H1 (cell line): ENCODE results near the gene GABARAPL1. TPM values are rescaled to one million over a fixed set of nuclear protein-coding genes. Genes with fewer than 3 reads are reported as not detected.
A peak's percentile ranks its signal among the peaks of the same experiment; 100 is the strongest.

ENCODE experiments used
- CTCF ChIA-PET: fragments of 300-600 bp; sonication (Branson Sonifier 250); formaldehyde crosslinking; loops from one replicate; lab custom pipeline; 2021; ENCODE audit not compliant: partially characterized antibody; lab: Charles Lee
- POLR2A ChIA-PET: fragments of 300-600 bp; sonication (Branson Sonifier 250); formaldehyde crosslinking; loops from one replicate; lab custom pipeline; 2021; ENCODE audit warnings: inconsistent platforms; ENCODE audit not compliant: partially characterized antibody; lab: Charles Lee
- DNase-seq, 2 experiments: peaks; one replicate each; pipeline versions ENCODE4 v3.0.0 to v3.0.0-alpha.2; 2010 to 2022; ENCODE audit warnings: low spot score in 2 of 2, low read depth in 1 of 2, mixed read lengths in 1 of 2
- FAIRE-seq: peaks from 2 replicates; lab custom pipeline; 2011; peaks lifted over from hg19 to GRCh38; lab: Jason Lieb, UNC
- H2AFZ ChIP-seq: 2 replicates; pipeline ENCODE4 v1.8.1; 2012; ENCODE audit warnings: low read length, inconsistent platforms
- H2AK5ac ChIP-seq: 2 replicates; pipeline ENCODE4 v1.6.1; 2013; ENCODE audit warnings: low read depth, low read length
- H2BK120ac ChIP-seq: replicated peaks from 2 replicates; pipeline ENCODE3; 2013; ENCODE audit warnings: low read depth, low read length, inconsistent platforms
- H2BK12ac ChIP-seq: 2 replicates; pipeline ENCODE4 v1.6.1; 2013; ENCODE audit warnings: low read depth, low read length
- H2BK15ac ChIP-seq: 2 replicates; pipeline ENCODE4 v1.6.1; 2013; ENCODE audit warnings: low read length
- H2BK20ac ChIP-seq: 2 replicates; pipeline ENCODE4 v1.6.1; 2013; ENCODE audit warnings: low read length
- H2BK5ac ChIP-seq: 2 replicates; pipeline ENCODE4 v1.6.1; 2013; ENCODE audit warnings: low read depth, low read length
- H3K14ac ChIP-seq: 2 replicates; pipeline ENCODE4 v1.6.1; 2013; ENCODE audit warnings: inconsistent platforms; ENCODE audit not compliant: insufficient read length
- H3K18ac ChIP-seq: 2 replicates; pipeline ENCODE4 v1.6.1; 2013; ENCODE audit warnings: low read length; ENCODE audit errors: extremely low read depth
- H3K23ac ChIP-seq: 2 replicates; pipeline ENCODE4 v1.6.1; 2013; ENCODE audit warnings: inconsistent platforms; ENCODE audit not compliant: insufficient read length
- H3K23me2 ChIP-seq: 2 replicates; pipeline ENCODE4 v1.6.1; 2013; ENCODE audit warnings: low read depth, low read length
- H3K27ac ChIP-seq: 2 replicates; pipeline ENCODE4 v1.6.1; 2011; ENCODE audit warnings: low read depth, low read length, inconsistent platforms
- H3K27me3 ChIP-seq, 4 experiments: replicated peaks in 1 of 4; 1 replicate in 1 of 4; 2 replicates in 3 of 4; pipeline versions ENCODE4 v1.6.1 to v1.8.1; 2011 to 2013; ENCODE audit warnings: low read length in 3 of 4, mild to moderate bottlenecking in 3 of 4, inconsistent platforms in 2 of 4, mixed read lengths in 2 of 4, moderate library complexity in 1 of 4; ENCODE audit not compliant: control insufficient read depth in 3 of 4, insufficient read depth in 3 of 4; ENCODE audit errors: extremely low read depth in 1 of 4
- H3K36me3 ChIP-seq, 4 experiments: 2 replicates each; pipeline versions ENCODE4 v1.6.1 to v1.8.1; 2011 to 2013; ENCODE audit warnings: mild to moderate bottlenecking in 4 of 4, low read length in 3 of 4, moderate library complexity in 2 of 4, control low read depth in 1 of 4, inconsistent platforms in 1 of 4; ENCODE audit not compliant: insufficient read depth in 4 of 4, control insufficient read depth in 2 of 4
- H3K4ac ChIP-seq: replicated peaks from 2 replicates; pipeline ENCODE3; 2013; ENCODE audit warnings: low read length, low read depth, mixed read lengths, inconsistent platforms; ENCODE audit not compliant: insufficient read length
- H3K4me1 ChIP-seq, 4 experiments: replicated peaks in 1 of 4; 1 replicate in 1 of 4; 2 replicates in 3 of 4; pipeline versions ENCODE4 v1.6.1 to v1.8.1; 2011 to 2013; ENCODE audit warnings: low read length in 3 of 4, inconsistent platforms in 2 of 4, mixed read lengths in 1 of 4; ENCODE audit not compliant: insufficient read depth in 4 of 4, control insufficient read depth in 3 of 4
- H3K4me2 ChIP-seq, 2 experiments: 2 replicates each; pipeline versions ENCODE4 v1.6.1 to v1.8.1; 2011 to 2013; ENCODE audit warnings: low read depth in 2 of 2, low read length in 2 of 2, control low read depth in 1 of 2, inconsistent platforms in 1 of 2, mild to moderate bottlenecking in 1 of 2; ENCODE audit not compliant: insufficient read depth in 1 of 2
- H3K4me3 ChIP-seq, 4 experiments: fragments of 200-600, 300-600 bp in 1 of 4; sonication (generic), shearing (Covaris generic), sonication (Bioruptor Twin) in 1 of 4; 2 replicates each; pipeline versions ENCODE4 v1.5.1 to v1.8.1; 2011 to 2016; ENCODE audit warnings: low read length in 4 of 4, low read depth in 3 of 4, control low read depth in 2 of 4, inconsistent platforms in 2 of 4, mild to moderate bottlenecking in 2 of 4, mixed read lengths in 1 of 4, moderate library complexity in 1 of 4; ENCODE audit not compliant: insufficient read depth in 2 of 4; ENCODE audit errors: extremely low read depth in 1 of 4
- H3K56ac ChIP-seq: replicated peaks from 2 replicates; pipeline ENCODE3; 2013; ENCODE audit warnings: low read depth, mild to moderate bottlenecking, mixed read lengths, low read length, inconsistent platforms; ENCODE audit not compliant: insufficient read length
- H3K79me1 ChIP-seq: 2 replicates; pipeline ENCODE4 v1.6.1; 2013; ENCODE audit warnings: low read depth, low read length, control low read depth
- H3K79me2 ChIP-seq, 2 experiments: 2 replicates each; pipeline versions ENCODE4 v1.6.1 to v1.8.1; 2012 to 2013; ENCODE audit warnings: low read length in 2 of 2, mild to moderate bottlenecking in 2 of 2, inconsistent platforms in 1 of 2; ENCODE audit not compliant: insufficient read depth in 2 of 2, control insufficient read depth in 1 of 2
- H3K9ac ChIP-seq, 4 experiments: replicated peaks in 1 of 4; 1 replicate in 1 of 4; 2 replicates in 3 of 4; pipeline versions ENCODE4 v1.6.1 to v1.8.1; 2011 to 2013; ENCODE audit warnings: low read depth in 3 of 4, low read length in 3 of 4, control low read depth in 2 of 4, mild to moderate bottlenecking in 2 of 4, moderate library complexity in 2 of 4, inconsistent platforms in 1 of 4; ENCODE audit errors: extremely low read depth in 1 of 4
- H3K9me3 ChIP-seq, 2 experiments: 2 replicates each; pipeline versions ENCODE4 v1.6.1 to v1.8.1; 2012 to 2013; ENCODE audit warnings: mild to moderate bottlenecking in 2 of 2, moderate library complexity in 2 of 2, control low read depth in 1 of 2, inconsistent platforms in 1 of 2, low read depth in 1 of 2, low read length in 1 of 2, mixed read lengths in 1 of 2; ENCODE audit not compliant: insufficient read depth in 2 of 2
- H4K20me1 ChIP-seq, 2 experiments: replicated peaks in 1 of 2; 2 replicates each; pipeline versions ENCODE3 to v1.8.1; 2011 to 2013; ENCODE audit warnings: inconsistent platforms in 2 of 2, low read length in 2 of 2, mild to moderate bottlenecking in 1 of 2; ENCODE audit not compliant: insufficient read depth in 2 of 2, control insufficient read depth in 1 of 2
- H4K5ac ChIP-seq: 2 replicates; pipeline ENCODE4 v1.6.1; 2013; ENCODE audit warnings: low read length, low read depth, mixed read lengths, inconsistent platforms; ENCODE audit not compliant: insufficient read length
- H4K8ac ChIP-seq: 2 replicates; pipeline ENCODE4 v1.8.0; 2013; ENCODE audit warnings: mild to moderate bottlenecking, moderate library complexity, low read length, inconsistent platforms; ENCODE audit not compliant: insufficient read depth; ENCODE audit errors: extremely low read depth
- H4K91ac ChIP-seq: replicated peaks from 2 replicates; pipeline ENCODE3; 2013; ENCODE audit warnings: low read length, mixed read lengths, inconsistent platforms; ENCODE audit not compliant: insufficient read length
- CREB1 ChIP-seq: IDR thresholded peaks from 2 replicates; pipeline ENCODE4 v1.6.1; 2012; ENCODE audit warnings: inconsistent platforms
- CTCF ChIP-seq, 3 experiments: IDR thresholded peaks; 1 replicate in 2 of 3; 2 replicates in 1 of 3; pipeline versions ENCODE4 v1.5.1 to v1.6.1; 2011; ENCODE audit warnings: low read length in 3 of 3, mild to moderate bottlenecking in 3 of 3, inconsistent platforms in 2 of 3, low read depth in 1 of 3, moderate library complexity in 1 of 3; ENCODE audit not compliant: insufficient read depth in 1 of 3; ENCODE audit errors: control extremely low read depth in 1 of 3
- EGR1 ChIP-seq: IDR thresholded peaks from 2 replicates; pipeline ENCODE4 v1.6.1; 2011; ENCODE audit warnings: low read depth, low read length, borderline replicate concordance
- NRF1 ChIP-seq: IDR thresholded peaks from 2 replicates; pipeline ENCODE4 v1.6.1; 2011; ENCODE audit warnings: mild to moderate bottlenecking, low read depth, low read length, improper control_type of control experiment
- RAD21 ChIP-seq, 2 experiments: IDR thresholded peaks in 1 of 2; conservative IDR thresholded peaks in 1 of 2; 2 replicates each; pipeline ENCODE4 v1.6.1; 2011; ENCODE audit warnings: low read depth in 2 of 2, low read length in 2 of 2, improper control_type of control experiment in 1 of 2, inconsistent platforms in 1 of 2, mild to moderate bottlenecking in 1 of 2, moderate library complexity in 1 of 2
- RFX5 ChIP-seq: IDR thresholded peaks from 2 replicates; pipeline ENCODE4 v1.6.1; 2011; ENCODE audit warnings: low read depth, low read length, improper control_type of control experiment, borderline replicate concordance
- SRF ChIP-seq: IDR thresholded peaks from 2 replicates; pipeline ENCODE4 v1.6.1; 2011; ENCODE audit warnings: mild to moderate bottlenecking, low read depth, low read length, moderate library complexity
- SUZ12 ChIP-seq: fragments of 200-600 bp; sonication (generic); IDR thresholded peaks from 2 replicates; pipeline ENCODE4 v1.6.1; 2012; ENCODE audit warnings: mild to moderate bottlenecking, inconsistent platforms, low read length, moderate library complexity, mixed read lengths
- TBP ChIP-seq: IDR thresholded peaks from 2 replicates; pipeline ENCODE4 v1.6.1; 2011; ENCODE audit warnings: low read depth, low read length, improper control_type of control experiment
- WGBS, 2 experiments: shearing (Covaris generic) in 1 of 2; methylation state at CpG; one replicate each; pipeline versions ENCODE4 v1.1.6 to v1.1.7; 2013 to 2015; ENCODE audit warnings: low lambda C conversion rate in 2 of 2, mixed read lengths in 2 of 2, inconsistent platforms in 1 of 2, low coverage in 1 of 2, missing lambda C conversion rate in 1 of 2; ENCODE audit not compliant: insufficient replicate concordance in 2 of 2, insufficient coverage in 1 of 2, insufficient read length in 1 of 2; ENCODE audit errors: extremely low coverage in 1 of 2, missing lambda C conversion rate in 1 of 2; 5-methylcytosine and 5-hydroxymethylcytosine counted together
- polyA plus RNA-seq, 7 experiments: library from polyadenylated mRNA; depleted of rRNA in 3 of 7; stranded (reverse) in 5 of 7; unstranded in 2 of 7; fragments of >200 nt in 5 of 7; fragments of 200-250 nt in 2 of 7; gene quantifications; 1 replicate in 5 of 7; 2 replicates in 1 of 7; 4 replicates in 1 of 7; pipeline versions ENCODE4 v1.2.1 to v1.2.3, GENCODE V29; 2011 to 2013; ENCODE audit warnings: missing spikeins in 2 of 7, mixed read lengths in 2 of 7
- total RNA-seq: library from RNA; stranded (reverse); fragmentation: NEBNext Ultra II Directional; extraction: Animal tissue kit (Norgen Biotek cat#: 25700); gene quantifications from 2 replicates; pipeline ENCODE4 v1.2.1, GENCODE V29; 2021

GABARAPL1 gene
- total and polyA plus RNA-seq, 2 of the 8 experiments (the other 6 are each of a cell fraction or from before 2014, with no cell fraction given): 56.1 to 87.9 TPM

GRCh38 chr12:10190558-10191388, 21.9 kb upstream of the GABARAPL1 start:
- H3K4me2 ChIP-seq: no peak overlapping the region
- no peak overlapping the region for H3K27ac ChIP-seq
- 62% methylated on average over 13 of the region's 13 CpGs; no CpG with 5 or more reads in 1 of the 2 experiments for WGBS, 2 experiments
- TF ChIP-seq EGR1 (no peak), SRF (no peak), NRF1 (no peak), CREB1 (no peak), RFX5 (no peak), TBP (no peak), CTCF (IDR thresholded peaks at IDR 0.05; ENCODE audit: control extremely low read depth in 1 of 3, insufficient read depth in 1 of 3, low read depth in 1 of 3, low read length in 3 of 3) (peak; percentile 50 to 83 (median 74)), RAD21 (IDR thresholded peaks at IDR 0.05 in 1 of 2, conservative IDR thresholded peaks at IDR 0.05 in 1 of 2; ENCODE audit: low read depth in 2 of 2, low read length in 2 of 2) (peak; percentile 77 to 80), SUZ12 (no peak)
- H3K23me2 ChIP-seq: no peaks in the 10 kb centered on the region
- no peak overlapping the region for H4K5ac ChIP-seq
- H4K8ac ChIP-seq: no peak overlapping the region
- peak in 1 of 2 experiments; percentile 53 for DNase-seq
- no peak overlapping the region for H2BK20ac ChIP-seq
- no peaks in the 10 kb centered on the region for H4K20me1 ChIP-seq
- H3K9ac ChIP-seq: no peak overlapping the region
- no peak overlapping the region for H2BK5ac ChIP-seq
- H3K9me3 ChIP-seq: no peaks in the 10 kb centered on the region
- H2AFZ ChIP-seq: no peak overlapping the region
- H3K23ac ChIP-seq: no peak overlapping the region
- no peak overlapping the region for H3K56ac ChIP-seq
- no peak overlapping the region for H4K91ac ChIP-seq
- no peaks in the 10 kb centered on the region for H3K27me3 ChIP-seq
- ChIA-PET POLR2A (interaction anchor here (0.8 to 1.9 kb wide), 3 partner anchors 38 to 60 kb away, joined by 3 to 6 read pairs (median 4); no protein-coding TSS in a partner anchor), CTCF (interaction anchor here (0.8 to 3.0 kb wide), 15 partner anchors 9 to 159 kb away, joined by 3 to 36 read pairs (median 4); partner anchors contain the start of gene OLR1)
- H3K14ac ChIP-seq: no peak overlapping the region
- no peak overlapping the region for H3K4ac ChIP-seq
- no peak overlapping the region for H2AK5ac ChIP-seq
- peak; percentile 95 for FAIRE-seq
- H3K4me3 ChIP-seq: no peak overlapping the region
- H3K18ac ChIP-seq: no peak overlapping the region
- H3K36me3 ChIP-seq: no peaks in the 10 kb centered on the region
- H3K79me2 ChIP-seq: no peaks in the 10 kb centered on the region
- no peak overlapping the region for H2BK120ac ChIP-seq
- no peaks in the 10 kb centered on the region for H3K79me1 ChIP-seq
- H3K4me1 ChIP-seq: 0 out of 7 replicates have a peak, but pooled peaks cover 0 to 2% (median 0%) of the 10 kb centered on the region in 4 experiments
- H2BK12ac ChIP-seq: no peak overlapping the region
- no peak overlapping the region for H2BK15ac ChIP-seq
